Kidney epithelial cell (primary cell): ENCODE results near the gene ETV2. TPM values are rescaled to one million over a fixed set of nuclear protein-coding genes. Genes with fewer than 3 reads are reported as not detected.
A peak's percentile ranks its signal among the peaks of the same experiment; 100 is the strongest.
"Not testable (repeated sequence)": the region's sequence is repeated elsewhere in the genome, so short reads cannot be mapped to it uniquely, and the experiment has no call there.

Experiments
- DNase-seq: peaks from one replicate; pipeline ENCODE4 v3.0.0-alpha.2; 2010; ENCODE audit warnings: low read depth
- H3K27me3 ChIP-seq: 2 replicates; pipeline ENCODE4 v1.6.0; 2011; ENCODE audit warnings: low read length; ENCODE audit not compliant: control insufficient read depth, insufficient read depth
- H3K36me3 ChIP-seq: 2 replicates; pipeline ENCODE4 v1.5.1; 2011; ENCODE audit warnings: low read length; ENCODE audit not compliant: control insufficient read depth, insufficient read depth
- H3K4me3 ChIP-seq: 2 replicates; pipeline ENCODE4 v1.5.1; 2011; ENCODE audit warnings: low read depth, mild to moderate bottlenecking, control low read depth, low read length
- CTCF ChIP-seq: IDR thresholded peaks from 2 replicates; pipeline ENCODE4 v1.5.1; 2011; ENCODE audit warnings: mild to moderate bottlenecking, moderate library complexity, low read length, control low read depth, inconsistent platforms; ENCODE audit not compliant: insufficient read depth, poor library complexity, severe bottlenecking
- total RNA-seq: library from RNA; depleted of rRNA; stranded (reverse); fragments of >200 nt; gene quantifications from 2 replicates; pipeline ENCODE4 v1.2.3, GENCODE V29; 2015

The ETV2 gene
- total RNA-seq, 1 donor from 2014 or later: not detected

GRCh38 chr19:35689836-35690235 lies 48.3 kb downstream of the ETV2 start:
- Histone ChIP-seq H3K27me3 (no peaks in the 10 kb centered on the region), H3K36me3 (no peaks in the 10 kb centered on the region), H3K4me3 (no peak overlapping the region)
- no peak for DNase-seq
- no peak for TF ChIP-seq CTCF

- H3K4me3 ChIP-seq, DNase-seq, H3K36me3 ChIP-seq, H3K27me3 ChIP-seq: not testable (repeated sequence)
Measured at GRCh38 chr19:35691106-35691505, 49.6 kb downstream of the ETV2 start.

- H3K36me3 ChIP-seq: no peaks in the 10 kb centered on the region
- DNase-seq: no peak
- no peak for TF ChIP-seq CTCF
- H3K4me3 ChIP-seq: no peak overlapping the region
- H3K27me3 ChIP-seq: no peaks in the 10 kb centered on the region
Measured at GRCh38 chr19:35692010-35692409, 50.5 kb downstream of the ETV2 start.

GRCh38 chr19:35693422-35693821 lies 51.9 kb downstream of the ETV2 start:
- DNase-seq: no peak
- H3K27me3 ChIP-seq: no peaks in the 10 kb centered on the region
- TF ChIP-seq CTCF: no peak

GRCh38 chr19:35693835-35694599 lies 52.5 kb downstream of the ETV2 start:
- no peak for DNase-seq
- TF ChIP-seq CTCF: peak; percentile 99
- Histone ChIP-seq H3K4me3 (no peak overlapping the region), H3K36me3 (no peaks in the 10 kb centered on the region), H3K27me3 (no peaks in the 10 kb centered on the region)

More at GRCh38 chr19:35693422-35693821, 51.9 kb downstream of the ETV2 start:
- no peak overlapping the region for H3K4me3 ChIP-seq
- no peaks in the 10 kb centered on the region for H3K36me3 ChIP-seq

Other genes starting within 250 kb of the ETV2 start
- gene FFAR2, start 193.5 kb upstream of the ETV2 start, total RNA-seq: not detected in 2 replicates
- gene KRTDAP, start 151.3 kb upstream of the ETV2 start, total RNA-seq: not detected in 2 replicates
- gene DMKN, start 128.1 kb upstream of the ETV2 start, total RNA-seq: 219 and 266 TPM in 2 replicates
- not detected in 2 replicates for gene SBSN, start 113.4 kb upstream of the ETV2 start, total RNA-seq
- gene GAPDHS, start 108.3 kb upstream of the ETV2 start, total RNA-seq: not detected in 2 replicates
- gene TMEM147, start 96.1 kb upstream of the ETV2 start, total RNA-seq: 160 and 166 TPM in 2 replicates
- gene ATP4A, start 78.1 kb upstream of the ETV2 start, total RNA-seq: not detected in 2 replicates
- gene PMIS2, start 55.6 kb upstream of the ETV2 start, total RNA-seq: not detected in 2 replicates
- 12.3 and 14.1 TPM in 2 replicates for gene HAUS5, start 29.0 kb upstream of the ETV2 start, total RNA-seq
- 115 and 121 TPM in 2 replicates for gene RBM42, start 12.7 kb upstream of the ETV2 start, total RNA-seq
- gene COX6B1, start 6.6 kb downstream of the ETV2 start, total RNA-seq: 347 and 569 TPM in 2 replicates
- not detected in 2 replicates for gene UPK1A, start 24.8 kb downstream of the ETV2 start, total RNA-seq
- gene ZBTB32, start 62.8 kb downstream of the ETV2 start, total RNA-seq: not detected in 2 replicates
- 18.4 and 31.8 TPM in 2 replicates for gene KMT2B, start 76.3 kb downstream of the ETV2 start, total RNA-seq
- 1.9 and 8.8 TPM in 2 replicates for gene IGFLR1, start 100.7 kb downstream of the ETV2 start, total RNA-seq
- 15.5 and 17.6 TPM in 2 replicates for gene U2AF1L4, start 103.7 kb downstream of the ETV2 start, total RNA-seq
- 46.8 and 59.7 TPM in 2 replicates for gene PSENEN, start 103.9 kb downstream of the ETV2 start, total RNA-seq
- 15.1 and 22.0 TPM in 2 replicates for gene LIN37, start 106.8 kb downstream of the ETV2 start, total RNA-seq
- 0.17 and 0.82 TPM in 2 replicates for gene HSPB6, start 115.3 kb downstream of the ETV2 start, total RNA-seq
- 6.1 and 13.0 TPM in 2 replicates for gene PROSER3, start 116.4 kb downstream of the ETV2 start, total RNA-seq
- gene ARHGAP33, start 133.8 kb downstream of the ETV2 start, total RNA-seq: 2.8 and 3.5 TPM in 2 replicates
- gene PRODH2, start 171.1 kb downstream of the ETV2 start, total RNA-seq: not detected in 2 replicates
- 0.68 and 0.92 TPM in 2 replicates for gene NPHS1, start 210.8 kb downstream of the ETV2 start, total RNA-seq
- 0.50 and 1.0 TPM in 2 replicates for gene KIRREL2, start 215.2 kb downstream of the ETV2 start, total RNA-seq
- gene APLP1, start 226.8 kb downstream of the ETV2 start, total RNA-seq: 6.3 and 9.3 TPM in 2 replicates